HG02885 (cell line): ENCODE measurements around the gene ARPP21.

Experiments
- ATAC-seq: cut with Tn5 transposase; IDR thresholded peaks from one replicate; pipeline ENCODE4 v1.9.1; 2021; ENCODE audit warnings: mild to moderate bottlenecking; ENCODE audit not compliant: unreplicated experiment, poor library complexity

ARPP21 gene

GRCh38 chr3:35671483-35671882, 32.2 kb downstream of the ARPP21 start:
- ATAC-seq: no peak

GRCh38 chr3:35673017-35673416, 33.7 kb downstream of the ARPP21 start:
- ATAC-seq: no peak

- no peak for ATAC-seq
Observed at GRCh38 chr3:35674451-35675109, 35.3 kb downstream of the ARPP21 start.

GRCh38 chr3:35675206-35675605, 35.9 kb downstream of the ARPP21 start:
- ATAC-seq: no peak

GRCh38 chr3:35675621-35676020, 36.3 kb downstream of the ARPP21 start:
- no peak for ATAC-seq

GRCh38 chr3:35677797-35678196, 38.5 kb downstream of the ARPP21 start:
- ATAC-seq: no peak

GRCh38 chr3:35678643-35679161, 39.4 kb downstream of the ARPP21 start:
- no peak for ATAC-seq

GRCh38 chr3:35679409-35680080, 40.2 kb downstream of the ARPP21 start:
- no peak for ATAC-seq

GRCh38 chr3:35680866-35681650, 41.7 kb downstream of the ARPP21 start:
- ATAC-seq: no peak

- ATAC-seq: no peak
Observed at GRCh38 chr3:35685153-35685552, 45.8 kb downstream of the ARPP21 start.

GRCh38 chr3:35688826-35689225, 49.5 kb downstream of the ARPP21 start:
- no peak for ATAC-seq

- ATAC-seq: no peak
Observed at GRCh38 chr3:35690271-35690670, 50.9 kb downstream of the ARPP21 start.

- ATAC-seq: no peak
Observed at GRCh38 chr3:35705904-35706303, 66.6 kb downstream of the ARPP21 start.

GRCh38 chr3:35707904-35708303, 68.6 kb downstream of the ARPP21 start:
- ATAC-seq: no peak

- no peak for ATAC-seq
Observed at GRCh38 chr3:35708394-35709271, 69.3 kb downstream of the ARPP21 start.

- ATAC-seq: no peak
Observed at GRCh38 chr3:35709691-35710090, 70.4 kb downstream of the ARPP21 start.

GRCh38 chr3:35710554-35710953, 71.2 kb downstream of the ARPP21 start:
- ATAC-seq: no peak

GRCh38 chr3:35718921-35719320, 79.6 kb downstream of the ARPP21 start:
- no peak for ATAC-seq

- ATAC-seq: no peak
Observed at GRCh38 chr3:35721628-35722027, 82.3 kb downstream of the ARPP21 start.

- no peak for ATAC-seq
Observed at GRCh38 chr3:35722902-35723301, 83.6 kb downstream of the ARPP21 start.
